PC-9 (cell line): Measurements from ENCODE around the gene MED29. TPM values are rescaled to one million over a fixed set of nuclear protein-coding genes. Genes with fewer than 3 reads are reported as not detected.

Source experiments
- BruUV-seq: library from RNA; stranded (reverse); fragments of 400-500 nt; replicated peaks from 2 replicates; lab custom pipeline; 2021; lab: Mats Ljungman, UMichigan
- CTCF ChIA-PET: fragments of 300-600 bp; sonication (Branson Sonifier 250); formaldehyde crosslinking; loops from one replicate; lab custom pipeline; 2022; ENCODE audit warnings: antibody characterized with exemption; lab: Charles Lee
- POLR2A ChIA-PET: fragments of 300-600 bp; sonication (Branson Sonifier 250); formaldehyde crosslinking; loops from one replicate; lab custom pipeline; 2022; ENCODE audit warnings: antibody characterized with exemption; ENCODE audit not compliant: unreplicated experiment; lab: Charles Lee
- DNase-seq, 2 experiments: peaks; one replicate each; pipeline versions ENCODE4 v3.0.0 to v3.0.0-alpha.2; 2015 to 2022; ENCODE audit warnings: mixed read lengths in 1 of 2
- H2AFZ ChIP-seq: fragments of 200-600 bp; sonication (generic); 2 replicates; pipeline ENCODE4 v1.8.1; 2017; ENCODE audit warnings: antibody characterized with exemption
- H3F3A ChIP-seq: fragments of 200-600 bp; sonication (generic); 2 replicates; pipeline ENCODE4 v1.8.1; 2017; ENCODE audit warnings: antibody characterized with exemption, mild to moderate bottlenecking, low read depth; ENCODE audit not compliant: insufficient read depth
- H3K27ac ChIP-seq: fragments of 200-600 bp; sonication (generic); 2 replicates; pipeline ENCODE4 v1.6.1; 2016; ENCODE audit warnings: mixed run types
- H3K27me3 ChIP-seq: fragments of 200-600 bp; sonication (generic); 2 replicates; pipeline ENCODE4 v1.6.1; 2016; ENCODE audit warnings: low read depth, mixed run types; ENCODE audit not compliant: insufficient read depth
- H3K36me3 ChIP-seq: fragments of 200-600 bp; sonication (generic); 2 replicates; pipeline ENCODE4 v1.6.1; 2016; ENCODE audit warnings: low read depth, mixed run types
- H3K4me1 ChIP-seq: fragments of 200-600 bp; sonication (generic); replicated peaks from 2 replicates; pipeline ENCODE4 v1.6.1; 2016; ENCODE audit warnings: mixed run types; ENCODE audit not compliant: insufficient read depth
- H3K4me2 ChIP-seq: fragments of 200-600 bp; sonication (generic); 2 replicates; pipeline ENCODE4 v1.6.1; 2017; ENCODE audit warnings: mixed run types
- H3K4me3 ChIP-seq: fragments of 200-600 bp; sonication (generic); 2 replicates; pipeline ENCODE4 v1.6.1; 2016; ENCODE audit warnings: mixed run types
- H3K79me2 ChIP-seq: fragments of 200-600 bp; sonication (generic); 2 replicates; pipeline ENCODE4 v1.6.1; 2017; ENCODE audit warnings: low read depth, mixed run types
- H3K9me2 ChIP-seq: fragments of 200-600 bp; sonication (generic); 2 replicates; pipeline ENCODE4 v1.8.1; 2017; ENCODE audit warnings: mild to moderate bottlenecking; ENCODE audit not compliant: insufficient read depth
- H3K9me3 ChIP-seq: fragments of 200-600 bp; sonication (generic); 2 replicates; pipeline ENCODE4 v1.8.1; 2016; ENCODE audit warnings: low read depth; ENCODE audit not compliant: insufficient read depth
- H4K20me1 ChIP-seq: fragments of 200-600 bp; sonication (generic); 2 replicates; pipeline ENCODE4 v1.8.1; 2017; ENCODE audit not compliant: insufficient read depth
- CTCF ChIP-seq: fragments of 200-600 bp; sonication (generic); conservative IDR thresholded peaks from 2 replicates; pipeline ENCODE4 v1.6.1; 2017; ENCODE audit warnings: mixed run types, antibody characterized with exemption, mild to moderate bottlenecking, moderate library complexity
- EZH2 ChIP-seq: fragments of 200-600 bp; sonication (generic); IDR thresholded peaks from 2 replicates; pipeline ENCODE4 v1.8.0; 2017; ENCODE audit warnings: antibody characterized with exemption, low read depth
- intact Hi-C: fragments of 100-400 bp; cut with micrococcal nuclease; formaldehyde crosslinking; loops from one replicate; pipeline ENCODE4 v1.10.0; 2022; ENCODE audit not compliant: unreplicated experiment
- total RNA-seq: library from RNA; stranded (reverse); gene quantifications from 2 replicates; pipeline ENCODE4 v1.2.3, GENCODE V29; 2021

Gene MED29
- total RNA-seq, 1 experiment from 2014 or later, result 30.9 TPM

- Histone ChIP-seq H3K4me2 (peak overlapping the region; percentile 92), H3K36me3 (peaks cover 7% of the 10 kb centered on the region), H4K20me1 (peaks cover 23% of the 10 kb centered on the region), H3K4me3 (peak overlapping the region; percentile 83), H3K9me3 (no peaks in the 10 kb centered on the region), H3F3A (peaks cover 44% of the 10 kb centered on the region), H3K27me3 (no peaks in the 10 kb centered on the region), H3K27ac (peak overlapping the region; percentile 97), H3K4me1 (peaks cover 30% of the 10 kb centered on the region), H3K79me2 (peaks cover 49% of the 10 kb centered on the region), H2AFZ (peak overlapping the region; percentile 71; the same call in 1 of the 2 replicates), H3K9me2 (no peaks in the 10 kb centered on the region)
- ChIA-PET POLR2A (interaction anchor here (0.5 to 2.0 kb wide), 2 partner anchors 9 to 37 kb away, joined by 3 to 32 read pairs; partner anchors contain the start of gene RPS16), CTCF (interaction anchor here (0.6 kb wide), 1 partner anchor 98 kb away, joined by 4 read pairs; no protein-coding TSS in a partner anchor)
- intact Hi-C loops, result loop anchor here (1.0 to 10.0 kb wide), 5 partner anchors 32 to 320 kb away; partner anchors contain the start of genes EID2B, MED29, PAF1 and PLEKHG2
- no peak for DNase-seq
- BruUV-seq, result TSS peak; percentile 95
- TF ChIP-seq CTCF, result no peak
Observed at GRCh38 chr19:39444598-39445195, 53.5 kb downstream of the MED29 start.

GRCh38 chr19:39445196-39446111, 54.3 kb downstream of the MED29 start, which contains the start of gene SUPT5H:
Gene SUPT5H (plus strand): TSS chr19:39445582. CDS start chr19:39445891, 309 bp downstream.
- ChIA-PET CTCF (interaction anchor here (0.6 kb wide), 1 partner anchor 97 kb away, joined by 4 read pairs; no protein-coding TSS in a partner anchor), POLR2A (interaction anchor here (0.5 to 2.0 kb wide), 5 partner anchors 10 to 1539 kb away, joined by 3 to 32 read pairs (median 8); partner anchors contain the start of genes RPS16, TIMM50 and WDR87)
- Histone ChIP-seq H3K9me3 (no peaks in the 10 kb centered on the region), H2AFZ (peak within 1 kb of the TSS; percentile 95), H3K4me3 (peak within 1 kb of the TSS; percentile 83), H3K4me2 (peak within 1 kb of the TSS; percentile 100), H3K27me3 (no peaks in the 10 kb centered on the region), H3K9me2 (no peaks in the 10 kb centered on the region), H3K79me2 (peaks cover 57% of the 10 kb centered on the region), H3F3A (peaks cover 39% of the 10 kb centered on the region), H3K27ac (peak within 1 kb of the TSS; percentile 97), H3K36me3 (peaks cover 8% of the 10 kb centered on the region), H4K20me1 (peaks cover 29% of the 10 kb centered on the region), H3K4me1 (peaks cover 30% of the 10 kb centered on the region)
- TF ChIP-seq CTCF, result no peak
- TF ChIP-seq EZH2, result no peak
- DNase-seq, result peak; percentile 94 to 95
- TSS peak; percentile 50 for BruUV-seq
- intact Hi-C loops, result loop anchor here (1.0 to 10.0 kb wide), 5 partner anchors 33 to 319 kb away; partner anchors contain the start of genes EID2B, MED29, PAF1 and PLEKHG2
